Fibroblast of skin of back (primary cell): ENCODE measurements around the gene PXDC1.
"Not testable (repeated sequence)": the region's sequence is repeated elsewhere in the genome, so short reads cannot be mapped to it uniquely, and the experiment has no call there.

Experiments
- DNase-seq: peaks from one replicate; pipeline ENCODE4 v3.0.0-alpha.2; 2013

The PXDC1 gene

GRCh38 chr6:3707751-3708412, 43.6 kb downstream of the PXDC1 start:
- no peak for DNase-seq

GRCh38 chr6:3707024-3707423, 44.5 kb downstream of the PXDC1 start:
- DNase-seq = peak; percentile 15

GRCh38 chr6:3706547-3706946, 45.0 kb downstream of the PXDC1 start:
- no peak for DNase-seq

DNA sequence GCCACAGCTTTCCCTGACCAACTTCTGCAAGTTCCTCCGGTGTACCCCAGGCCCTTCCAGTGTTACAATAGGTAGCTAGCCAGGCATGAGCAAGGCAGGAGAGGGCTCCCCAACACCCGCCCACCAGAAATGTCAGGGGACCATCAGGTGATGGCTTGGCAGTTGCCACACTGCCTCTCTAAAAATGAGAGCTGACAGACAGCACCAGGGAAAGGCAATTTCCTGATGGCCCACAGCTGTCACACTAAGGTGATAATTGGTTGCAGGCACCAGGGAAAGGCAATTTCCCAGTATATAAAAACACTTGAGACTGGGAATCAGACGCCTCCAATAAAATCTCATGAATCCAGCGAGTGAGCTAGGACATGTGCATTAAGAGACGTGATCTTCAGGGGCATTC, 49.9 kb downstream of the PXDC1 start:
- DNase-seq = no peak

GRCh38 chr6:3699231-3699630, 52.3 kb downstream of the PXDC1 start:
- no peak for DNase-seq

DNA sequence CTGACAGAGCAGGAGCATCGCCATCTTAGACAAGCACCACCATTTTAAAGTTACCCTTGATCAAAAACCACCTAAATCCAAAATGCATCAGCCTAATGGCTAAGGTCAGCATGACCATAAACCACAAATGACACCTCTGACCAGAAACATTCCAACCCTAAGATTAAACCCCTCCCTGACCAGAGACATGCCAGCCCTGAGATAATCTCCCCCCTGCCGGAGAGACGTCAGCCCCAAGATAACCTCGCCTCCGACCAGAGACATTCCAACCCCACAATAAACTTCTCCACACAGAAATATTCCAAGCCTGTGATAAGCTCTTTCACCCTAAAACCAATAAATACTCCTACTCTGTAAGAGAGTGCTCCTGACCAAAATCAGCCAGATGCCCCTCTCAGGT, 53.5 kb downstream of the PXDC1 start:
- DNase-seq = peak; percentile 36

DNA sequence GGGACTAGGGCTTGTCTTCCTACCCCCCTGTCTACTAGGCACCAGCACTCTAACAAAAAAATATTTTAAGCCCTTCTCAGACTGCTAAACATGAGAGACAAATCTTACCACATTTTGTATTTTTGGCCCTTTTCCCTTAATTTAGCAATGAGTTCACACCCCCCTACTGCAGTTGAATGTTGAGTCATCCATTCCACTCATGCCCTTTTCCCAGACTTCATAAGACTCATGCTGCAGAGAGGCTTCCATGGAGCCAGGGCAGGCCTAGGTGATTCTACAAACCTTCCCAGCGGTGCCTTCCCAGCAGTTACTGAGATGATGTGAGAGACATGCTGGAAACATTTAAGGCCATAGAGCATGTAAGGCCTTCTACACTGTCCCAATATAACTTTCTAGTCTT, 53.9 kb downstream of the PXDC1 start:
- peak; percentile 96 for DNase-seq

DNA sequence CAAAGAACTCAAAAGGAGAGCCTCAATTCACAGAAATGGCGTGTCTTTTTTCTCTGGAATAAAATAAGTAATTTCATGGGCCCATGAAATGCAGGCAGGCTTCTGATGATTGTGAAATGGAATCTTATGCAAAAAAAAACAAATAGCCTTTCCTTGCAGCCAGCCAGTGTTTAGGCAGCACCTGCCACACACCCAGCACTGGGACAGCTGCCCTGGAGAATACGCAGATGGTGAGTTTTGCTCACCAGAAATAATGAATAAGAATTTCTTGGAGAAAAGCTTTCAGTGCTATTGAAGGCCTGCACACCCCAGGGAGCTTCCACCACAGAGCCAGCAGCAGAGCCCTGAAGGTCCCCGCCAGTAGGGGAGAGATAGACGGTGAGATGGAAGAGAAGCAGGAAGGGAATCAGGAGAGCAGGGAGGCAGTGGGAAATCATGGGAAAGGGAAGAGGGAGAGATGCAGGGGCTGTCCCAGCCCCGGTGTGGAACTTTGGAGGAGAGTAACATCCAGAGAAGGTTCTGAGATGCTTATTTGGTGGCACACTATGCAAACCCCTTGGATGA, 54.9 kb downstream of the PXDC1 start:
- DNase-seq = peak; percentile 12

GRCh38 chr6:3695065-3695817, 56.3 kb downstream of the PXDC1 start:
- DNase-seq = no peak

GRCh38 chr6:3693831-3694230, 57.7 kb downstream of the PXDC1 start:
- peak; percentile 30 for DNase-seq

DNA sequence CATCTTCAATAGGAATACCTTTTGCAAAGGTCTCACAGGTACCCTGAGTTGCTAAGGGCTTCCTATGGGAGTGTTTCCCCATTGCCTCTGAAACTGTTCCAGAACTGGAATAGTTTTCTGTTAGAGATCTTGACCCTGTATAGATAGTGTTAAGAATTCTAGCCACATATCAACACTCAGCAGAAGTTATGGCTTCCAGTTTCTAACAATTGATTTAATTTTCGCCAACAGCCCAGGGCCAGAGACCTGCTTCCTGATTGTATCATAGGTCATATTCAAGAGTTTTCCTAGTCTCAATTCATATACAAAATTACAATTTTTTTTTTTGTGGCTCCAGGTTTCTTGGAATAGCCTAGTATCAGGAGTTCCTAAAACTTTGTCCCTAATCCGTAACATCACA, 61.0 kb downstream of the PXDC1 start:
- no peak for DNase-seq

DNA sequence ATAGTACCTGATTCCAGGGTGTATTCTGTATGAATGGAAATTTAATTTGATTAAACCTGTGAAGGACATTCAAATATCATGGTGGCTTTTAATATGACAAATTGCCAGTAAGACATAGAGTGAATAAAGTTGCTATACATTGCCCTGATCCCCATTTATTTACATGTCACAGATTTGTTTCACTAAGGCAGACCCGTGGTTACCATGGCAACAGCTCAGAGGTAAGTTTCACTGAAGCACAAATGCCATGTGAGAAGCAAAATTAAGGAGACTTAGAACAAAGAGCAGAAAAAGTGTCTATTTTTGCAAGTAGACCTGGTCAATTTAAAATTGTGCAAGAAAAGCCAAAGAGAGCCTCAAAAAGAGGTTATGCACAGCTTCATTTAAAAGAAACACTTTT, 63.7 kb downstream of the PXDC1 start:
- DNase-seq = no peak

GRCh38 chr6:3683331-3683730, 68.2 kb downstream of the PXDC1 start:
- no peak for DNase-seq

DNA sequence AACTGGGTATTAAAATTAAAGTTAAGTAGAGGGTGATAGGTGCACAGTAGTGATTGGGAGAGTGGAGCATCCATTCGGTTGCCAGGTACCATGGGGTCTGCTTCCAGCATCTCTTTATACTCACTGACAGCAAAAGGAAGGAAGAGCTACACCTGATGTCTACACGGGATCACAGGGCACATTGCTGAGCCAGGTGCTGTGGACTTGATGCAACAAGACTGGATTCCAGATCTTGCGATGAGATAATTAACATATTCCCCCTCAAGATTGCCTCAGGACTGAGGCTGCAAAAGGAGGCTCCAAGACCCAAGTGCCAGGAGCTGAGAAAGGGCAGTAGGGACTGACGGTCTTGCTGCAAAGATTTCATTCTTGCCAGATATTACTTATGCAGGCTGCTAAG, 72.6 kb downstream of the PXDC1 start:
- DNase-seq = no peak

DNA sequence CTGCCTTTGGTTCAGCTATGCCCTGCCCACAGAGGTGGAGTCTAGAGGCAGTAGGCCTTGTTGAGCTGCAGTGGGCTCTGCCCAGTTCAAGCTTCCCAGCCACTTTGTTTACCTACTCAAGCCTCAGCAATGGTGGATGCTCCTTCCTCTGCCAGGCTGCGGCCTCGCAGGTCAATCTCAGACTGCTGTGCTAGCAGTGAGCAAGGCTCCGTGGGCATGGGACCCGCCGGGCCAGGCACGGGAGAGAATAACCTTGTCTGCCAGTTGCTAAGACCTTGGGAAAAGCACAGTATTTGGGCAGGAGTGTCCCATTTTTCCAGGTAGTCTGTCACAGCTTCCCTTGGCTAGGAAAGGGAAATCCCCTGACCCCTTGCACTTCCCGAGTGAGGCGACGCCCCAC, 73.8 kb downstream of the PXDC1 start:
- not testable (repeated sequence) for DNase-seq

- DNase-seq = not testable (repeated sequence)
Observed at GRCh38 chr6:3677351-3677750, 74.2 kb downstream of the PXDC1 start.
